H1 (cell line): ENCODE results near the gene TSR3. TPM values are rescaled to one million over a fixed set of nuclear protein-coding genes. Genes with fewer than 3 reads are reported as not detected.

Experiments
- CTCF ChIA-PET: fragments of 300-600 bp; sonication (Branson Sonifier 250); formaldehyde crosslinking; loops from one replicate; lab custom pipeline; 2021; ENCODE audit not compliant: partially characterized antibody; lab: Charles Lee
- POLR2A ChIA-PET: fragments of 300-600 bp; sonication (Branson Sonifier 250); formaldehyde crosslinking; loops from one replicate; lab custom pipeline; 2021; ENCODE audit warnings: inconsistent platforms; ENCODE audit not compliant: partially characterized antibody; lab: Charles Lee
- DNase-seq, 2 experiments: peaks; one replicate each; pipeline versions ENCODE4 v3.0.0 to v3.0.0-alpha.2; 2010 to 2022; ENCODE audit warnings: low spot score in 2 of 2, low read depth in 1 of 2, mixed read lengths in 1 of 2
- FAIRE-seq: peaks from 2 replicates; lab custom pipeline; 2011; peaks lifted over from hg19 to GRCh38; lab: Jason Lieb, UNC
- H2AFZ ChIP-seq: 2 replicates; pipeline ENCODE4 v1.8.1; 2012; ENCODE audit warnings: low read length, inconsistent platforms
- H2AK5ac ChIP-seq: 2 replicates; pipeline ENCODE4 v1.6.1; 2013; ENCODE audit warnings: low read depth, low read length
- H2BK120ac ChIP-seq: replicated peaks from 2 replicates; pipeline ENCODE3; 2013; ENCODE audit warnings: low read depth, low read length, inconsistent platforms
- H2BK12ac ChIP-seq: 2 replicates; pipeline ENCODE4 v1.6.1; 2013; ENCODE audit warnings: low read depth, low read length
- H2BK15ac ChIP-seq: 2 replicates; pipeline ENCODE4 v1.6.1; 2013; ENCODE audit warnings: low read length
- H2BK20ac ChIP-seq: 2 replicates; pipeline ENCODE4 v1.6.1; 2013; ENCODE audit warnings: low read length
- H2BK5ac ChIP-seq: 2 replicates; pipeline ENCODE4 v1.6.1; 2013; ENCODE audit warnings: low read depth, low read length
- H3K14ac ChIP-seq: 2 replicates; pipeline ENCODE4 v1.6.1; 2013; ENCODE audit warnings: inconsistent platforms; ENCODE audit not compliant: insufficient read length
- H3K18ac ChIP-seq: 2 replicates; pipeline ENCODE4 v1.6.1; 2013; ENCODE audit warnings: low read length; ENCODE audit errors: extremely low read depth
- H3K23ac ChIP-seq: 2 replicates; pipeline ENCODE4 v1.6.1; 2013; ENCODE audit warnings: inconsistent platforms; ENCODE audit not compliant: insufficient read length
- H3K23me2 ChIP-seq: 2 replicates; pipeline ENCODE4 v1.6.1; 2013; ENCODE audit warnings: low read depth, low read length
- H3K27ac ChIP-seq: 2 replicates; pipeline ENCODE4 v1.6.1; 2011; ENCODE audit warnings: low read depth, low read length, inconsistent platforms
- H3K27me3 ChIP-seq, 4 experiments: replicated peaks in 1 of 4; 1 replicate in 1 of 4; 2 replicates in 3 of 4; pipeline versions ENCODE4 v1.6.1 to v1.8.1; 2011 to 2013; ENCODE audit warnings: low read length in 3 of 4, mild to moderate bottlenecking in 3 of 4, inconsistent platforms in 2 of 4, mixed read lengths in 2 of 4, moderate library complexity in 1 of 4; ENCODE audit not compliant: control insufficient read depth in 3 of 4, insufficient read depth in 3 of 4; ENCODE audit errors: extremely low read depth in 1 of 4
- H3K36me3 ChIP-seq, 4 experiments: 2 replicates each; pipeline versions ENCODE4 v1.6.1 to v1.8.1; 2011 to 2013; ENCODE audit warnings: mild to moderate bottlenecking in 4 of 4, low read length in 3 of 4, moderate library complexity in 2 of 4, control low read depth in 1 of 4, inconsistent platforms in 1 of 4; ENCODE audit not compliant: insufficient read depth in 4 of 4, control insufficient read depth in 2 of 4
- H3K4ac ChIP-seq: replicated peaks from 2 replicates; pipeline ENCODE3; 2013; ENCODE audit warnings: low read length, low read depth, mixed read lengths, inconsistent platforms; ENCODE audit not compliant: insufficient read length
- H3K4me1 ChIP-seq, 4 experiments: replicated peaks in 1 of 4; 1 replicate in 1 of 4; 2 replicates in 3 of 4; pipeline versions ENCODE4 v1.6.1 to v1.8.1; 2011 to 2013; ENCODE audit warnings: low read length in 3 of 4, inconsistent platforms in 2 of 4, mixed read lengths in 1 of 4; ENCODE audit not compliant: insufficient read depth in 4 of 4, control insufficient read depth in 3 of 4
- H3K4me2 ChIP-seq, 2 experiments: 2 replicates each; pipeline versions ENCODE4 v1.6.1 to v1.8.1; 2011 to 2013; ENCODE audit warnings: low read depth in 2 of 2, low read length in 2 of 2, control low read depth in 1 of 2, inconsistent platforms in 1 of 2, mild to moderate bottlenecking in 1 of 2; ENCODE audit not compliant: insufficient read depth in 1 of 2
- H3K4me3 ChIP-seq, 4 experiments: fragments of 200-600, 300-600 bp in 1 of 4; sonication (generic), shearing (Covaris generic), sonication (Bioruptor Twin) in 1 of 4; 2 replicates each; pipeline versions ENCODE4 v1.5.1 to v1.8.1; 2011 to 2016; ENCODE audit warnings: low read length in 4 of 4, low read depth in 3 of 4, control low read depth in 2 of 4, inconsistent platforms in 2 of 4, mild to moderate bottlenecking in 2 of 4, mixed read lengths in 1 of 4, moderate library complexity in 1 of 4; ENCODE audit not compliant: insufficient read depth in 2 of 4; ENCODE audit errors: extremely low read depth in 1 of 4
- H3K56ac ChIP-seq: replicated peaks from 2 replicates; pipeline ENCODE3; 2013; ENCODE audit warnings: low read depth, mild to moderate bottlenecking, mixed read lengths, low read length, inconsistent platforms; ENCODE audit not compliant: insufficient read length
- H3K79me1 ChIP-seq: 2 replicates; pipeline ENCODE4 v1.6.1; 2013; ENCODE audit warnings: low read depth, low read length, control low read depth
- H3K79me2 ChIP-seq, 2 experiments: 2 replicates each; pipeline versions ENCODE4 v1.6.1 to v1.8.1; 2012 to 2013; ENCODE audit warnings: low read length in 2 of 2, mild to moderate bottlenecking in 2 of 2, inconsistent platforms in 1 of 2; ENCODE audit not compliant: insufficient read depth in 2 of 2, control insufficient read depth in 1 of 2
- H3K9ac ChIP-seq, 4 experiments: replicated peaks in 1 of 4; 1 replicate in 1 of 4; 2 replicates in 3 of 4; pipeline versions ENCODE4 v1.6.1 to v1.8.1; 2011 to 2013; ENCODE audit warnings: low read depth in 3 of 4, low read length in 3 of 4, control low read depth in 2 of 4, mild to moderate bottlenecking in 2 of 4, moderate library complexity in 2 of 4, inconsistent platforms in 1 of 4; ENCODE audit errors: extremely low read depth in 1 of 4
- H3K9me3 ChIP-seq, 2 experiments: 2 replicates each; pipeline versions ENCODE4 v1.6.1 to v1.8.1; 2012 to 2013; ENCODE audit warnings: mild to moderate bottlenecking in 2 of 2, moderate library complexity in 2 of 2, control low read depth in 1 of 2, inconsistent platforms in 1 of 2, low read depth in 1 of 2, low read length in 1 of 2, mixed read lengths in 1 of 2; ENCODE audit not compliant: insufficient read depth in 2 of 2
- H4K20me1 ChIP-seq, 2 experiments: replicated peaks in 1 of 2; 2 replicates each; pipeline versions ENCODE3 to v1.8.1; 2011 to 2013; ENCODE audit warnings: inconsistent platforms in 2 of 2, low read length in 2 of 2, mild to moderate bottlenecking in 1 of 2; ENCODE audit not compliant: insufficient read depth in 2 of 2, control insufficient read depth in 1 of 2
- H4K5ac ChIP-seq: 2 replicates; pipeline ENCODE4 v1.6.1; 2013; ENCODE audit warnings: low read length, low read depth, mixed read lengths, inconsistent platforms; ENCODE audit not compliant: insufficient read length
- H4K8ac ChIP-seq: 2 replicates; pipeline ENCODE4 v1.8.0; 2013; ENCODE audit warnings: mild to moderate bottlenecking, moderate library complexity, low read length, inconsistent platforms; ENCODE audit not compliant: insufficient read depth; ENCODE audit errors: extremely low read depth
- H4K91ac ChIP-seq: replicated peaks from 2 replicates; pipeline ENCODE3; 2013; ENCODE audit warnings: low read length, mixed read lengths, inconsistent platforms; ENCODE audit not compliant: insufficient read length
- BRCA1 ChIP-seq: IDR thresholded peaks from 2 replicates; pipeline ENCODE4 v1.6.1; 2012; ENCODE audit warnings: low read depth, low read length, improper control_type of control experiment
- CHD1 ChIP-seq: IDR thresholded peaks from 2 replicates; pipeline ENCODE4 v1.6.1; 2012; ENCODE audit warnings: low read depth, low read length, improper control_type of control experiment
- CTCF ChIP-seq, 3 experiments: IDR thresholded peaks; 1 replicate in 2 of 3; 2 replicates in 1 of 3; pipeline versions ENCODE4 v1.5.1 to v1.6.1; 2011; ENCODE audit warnings: low read length in 3 of 3, mild to moderate bottlenecking in 3 of 3, inconsistent platforms in 2 of 3, low read depth in 1 of 3, moderate library complexity in 1 of 3; ENCODE audit not compliant: insufficient read depth in 1 of 3; ENCODE audit errors: control extremely low read depth in 1 of 3
- KDM4A ChIP-seq: IDR thresholded peaks from one replicate; pipeline ENCODE4 v1.7.1; 2012; ENCODE audit warnings: low read depth, mild to moderate bottlenecking, moderate library complexity, low read length, inconsistent platforms; ENCODE audit not compliant: severe bottlenecking
- POLR2A ChIP-seq, 2 experiments: IDR thresholded peaks; 1 replicate in 1 of 2; 2 replicates in 1 of 2; pipeline ENCODE4 v1.6.1; 2011; ENCODE audit warnings: low read depth in 2 of 2, low read length in 2 of 2, mild to moderate bottlenecking in 2 of 2; ENCODE audit errors: control extremely low read depth in 1 of 2
- POLR2AphosphoS5 ChIP-seq: IDR thresholded peaks from 2 replicates; pipeline ENCODE4 v1.6.1; 2011; ENCODE audit warnings: low read depth, low read length
- SIX5 ChIP-seq: IDR thresholded peaks from 2 replicates; pipeline ENCODE4 v1.6.1; 2011; ENCODE audit warnings: mild to moderate bottlenecking, low read depth, low read length
- SP2 ChIP-seq: IDR thresholded peaks from 2 replicates; pipeline ENCODE4 v1.6.1; 2012; ENCODE audit warnings: mild to moderate bottlenecking, low read length, inconsistent platforms
- TAF1 ChIP-seq: IDR thresholded peaks from 2 replicates; pipeline ENCODE4 v1.6.1; 2011; ENCODE audit warnings: mild to moderate bottlenecking, low read depth, low read length
- USF2 ChIP-seq: IDR thresholded peaks from 2 replicates; pipeline ENCODE4 v1.6.1; 2011; ENCODE audit warnings: low read length, improper control_type of control experiment
- WGBS, 2 experiments: shearing (Covaris generic) in 1 of 2; methylation state at CpG; one replicate each; pipeline versions ENCODE4 v1.1.6 to v1.1.7; 2013 to 2015; ENCODE audit warnings: low lambda C conversion rate in 2 of 2, mixed read lengths in 2 of 2, inconsistent platforms in 1 of 2, low coverage in 1 of 2, missing lambda C conversion rate in 1 of 2; ENCODE audit not compliant: insufficient replicate concordance in 2 of 2, insufficient coverage in 1 of 2, insufficient read length in 1 of 2; ENCODE audit errors: extremely low coverage in 1 of 2, missing lambda C conversion rate in 1 of 2; 5-methylcytosine and 5-hydroxymethylcytosine counted together
- polyA plus RNA-seq, 7 experiments: library from polyadenylated mRNA; depleted of rRNA in 3 of 7; stranded (reverse) in 5 of 7; unstranded in 2 of 7; fragments of >200 nt in 5 of 7; fragments of 200-250 nt in 2 of 7; gene quantifications; 1 replicate in 5 of 7; 2 replicates in 1 of 7; 4 replicates in 1 of 7; pipeline versions ENCODE4 v1.2.1 to v1.2.3, GENCODE V29; 2011 to 2013; ENCODE audit warnings: missing spikeins in 2 of 7, mixed read lengths in 2 of 7
- total RNA-seq: library from RNA; stranded (reverse); fragmentation: NEBNext Ultra II Directional; extraction: Animal tissue kit (Norgen Biotek cat#: 25700); gene quantifications from 2 replicates; pipeline ENCODE4 v1.2.1, GENCODE V29; 2021

The TSR3 gene
- total and polyA plus RNA-seq, 2 of the 8 experiments (the other 6 are each of a cell fraction or from before 2014, with no cell fraction given), result 43.1 to 52.3 TPM

- H3K9ac ChIP-seq, result no peak overlapping the region
- H3K4ac ChIP-seq, result no peak overlapping the region
- H3K36me3 ChIP-seq, result peaks cover 0 to 4% (median 0%) of the 10 kb centered on the region in 4 experiments; a peak in 1 of 8 replicates
- no peak overlapping the region for H4K91ac ChIP-seq
- H3K4me2 ChIP-seq, result no peak overlapping the region
- H2BK15ac ChIP-seq, result no peak overlapping the region
- H2BK12ac ChIP-seq, result no peak overlapping the region
- no peak overlapping the region for H2BK120ac ChIP-seq
- H4K8ac ChIP-seq, result 0 out of 2 replicates have a peak overlapping the region, but pooled peaks have one; percentile 79
- H4K5ac ChIP-seq, result no peak overlapping the region
- H2AK5ac ChIP-seq, result no peak overlapping the region
- no peak overlapping the region for H3K27ac ChIP-seq
- FAIRE-seq, result no peak
- POLR2A ChIA-PET, result no interaction called here
- H2AFZ ChIP-seq, result no peak overlapping the region
- H3K56ac ChIP-seq, result no peak overlapping the region
- H3K9me3 ChIP-seq, result no peaks in the 10 kb centered on the region
- peaks cover 0 to 54% of the 10 kb centered on the region in 2 experiments; a peak in 2 of 4 replicates for H3K79me2 ChIP-seq
- H3K79me1 ChIP-seq, result peaks cover 25% of the 10 kb centered on the region
- CTCF ChIA-PET, result interaction anchor here (0.8 to 3.5 kb wide), 5 partner anchors 9 to 25 kb away, joined by 3 to 32 read pairs (median 4); no protein-coding TSS in a partner anchor
- WGBS, 2 experiments, result 91% methylated on average over 25 of the region's 49 CpGs; no CpG with 5 or more reads in 1 of the 2 experiments
- H2BK5ac ChIP-seq, result no peak overlapping the region
- H3K4me1 ChIP-seq, result peaks cover 0 to 7% (median 4%) of the 10 kb centered on the region in 4 experiments; a peak in 3 of 7 replicates
- H2BK20ac ChIP-seq, result no peak overlapping the region
- no peaks in the 10 kb centered on the region; a peak in 1 of 7 replicates for H3K27me3 ChIP-seq
- no peak for DNase-seq
- H3K23me2 ChIP-seq, result peaks cover 14% of the 10 kb centered on the region
- peaks cover under 1 to 23% of the 10 kb centered on the region in 2 experiments for H4K20me1 ChIP-seq
- no peak overlapping the region for H3K14ac ChIP-seq
- no peak overlapping the region for H3K23ac ChIP-seq
- H3K18ac ChIP-seq, result no peak overlapping the region
- no peak overlapping the region for H3K4me3 ChIP-seq
- TF ChIP-seq TAF1, result no peak
- TF ChIP-seq KDM4A, result no peak
- TF ChIP-seq BRCA1, result no peak
- TF ChIP-seq POLR2A (IDR thresholded peaks at IDR 0.05; ENCODE audit: control extremely low read depth in 1 of 2, low read depth in 2 of 2, low read length in 2 of 2), result no peak
- TF ChIP-seq POLR2AphosphoS5, result no peak
- TF ChIP-seq SIX5, result no peak
- TF ChIP-seq USF2, result no peak
- TF ChIP-seq CTCF (IDR thresholded peaks at IDR 0.05; ENCODE audit: control extremely low read depth in 1 of 3, insufficient read depth in 1 of 3, low read depth in 1 of 3, low read length in 3 of 3), result no peak
- no peak for TF ChIP-seq SP2
- TF ChIP-seq CHD1, result no peak
Observed at GRCh38 chr16:1354815-1355540, 3.3 kb upstream of the TSR3 start.
